Activated T-cell treated with anti-CD3 and anti-CD28 coated beads for 24 hours (primary cell): ENCODE measurements around the gene SEPTIN8.
A peak's percentile ranks its signal among the peaks of the same experiment; 100 is the strongest.

ENCODE experiments used
- DNase-seq: peaks from one replicate; pipeline ENCODE4 v3.0.0-alpha.2; 2020; ENCODE audit warnings: low read depth

Gene SEPTIN8, protein sequence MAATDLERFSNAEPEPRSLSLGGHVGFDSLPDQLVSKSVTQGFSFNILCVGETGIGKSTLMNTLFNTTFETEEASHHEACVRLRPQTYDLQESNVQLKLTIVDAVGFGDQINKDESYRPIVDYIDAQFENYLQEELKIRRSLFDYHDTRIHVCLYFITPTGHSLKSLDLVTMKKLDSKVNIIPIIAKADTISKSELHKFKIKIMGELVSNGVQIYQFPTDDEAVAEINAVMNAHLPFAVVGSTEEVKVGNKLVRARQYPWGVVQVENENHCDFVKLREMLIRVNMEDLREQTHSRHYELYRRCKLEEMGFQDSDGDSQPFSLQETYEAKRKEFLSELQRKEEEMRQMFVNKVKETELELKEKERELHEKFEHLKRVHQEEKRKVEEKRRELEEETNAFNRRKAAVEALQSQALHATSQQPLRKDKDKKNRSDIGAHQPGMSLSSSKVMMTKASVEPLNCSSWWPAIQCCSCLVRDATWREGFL

DNA sequence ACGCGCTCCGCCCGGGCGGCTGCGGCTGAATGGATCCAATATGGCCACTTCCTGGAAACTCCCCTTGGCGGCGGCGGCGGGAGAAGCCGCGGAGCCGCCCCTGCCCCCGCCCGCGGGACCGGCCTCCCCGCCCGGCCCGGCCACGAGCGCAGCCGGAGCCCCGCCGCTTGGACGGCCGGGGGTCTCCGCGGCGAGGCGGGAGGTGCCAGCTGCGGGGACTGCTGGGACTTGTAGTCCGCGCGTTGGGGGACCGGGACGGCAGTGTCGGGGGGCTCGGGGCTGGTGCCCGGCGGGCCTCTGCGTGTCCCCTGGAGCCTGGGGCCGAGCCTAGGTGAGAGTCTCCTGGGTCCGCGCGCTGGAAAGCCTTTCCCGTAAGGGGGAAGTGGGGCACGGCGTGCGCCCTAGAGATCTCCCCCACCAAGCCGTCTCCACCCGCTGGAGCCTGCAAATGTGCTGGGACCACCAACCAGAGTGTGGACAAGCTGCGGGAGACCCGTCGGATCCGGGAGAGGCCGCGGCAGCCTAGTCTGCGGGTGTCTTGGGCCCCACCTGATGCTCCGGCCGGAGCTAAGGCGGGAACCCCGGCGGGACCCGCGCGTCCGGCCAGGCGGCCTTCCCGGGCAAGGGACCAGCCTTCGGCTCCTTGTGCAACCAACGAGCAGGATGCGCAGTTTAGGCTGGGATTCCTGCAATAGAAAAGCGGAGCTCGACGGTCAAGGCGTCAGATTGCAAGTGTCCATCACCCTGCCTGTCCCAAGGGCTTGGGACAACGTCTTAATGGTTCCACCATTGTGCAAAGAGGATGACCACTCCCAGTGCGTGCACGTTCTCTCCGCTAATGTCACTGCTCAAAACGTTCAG lies at the start of gene SEPTIN8:
TSS of gene SEPTIN8 (minus strand) at position 31 of the 861 bp plus-strand sequence. CDS start 102 bp downstream, outside the sequence.
- DNase-seq = peak; percentile 29

DNA sequence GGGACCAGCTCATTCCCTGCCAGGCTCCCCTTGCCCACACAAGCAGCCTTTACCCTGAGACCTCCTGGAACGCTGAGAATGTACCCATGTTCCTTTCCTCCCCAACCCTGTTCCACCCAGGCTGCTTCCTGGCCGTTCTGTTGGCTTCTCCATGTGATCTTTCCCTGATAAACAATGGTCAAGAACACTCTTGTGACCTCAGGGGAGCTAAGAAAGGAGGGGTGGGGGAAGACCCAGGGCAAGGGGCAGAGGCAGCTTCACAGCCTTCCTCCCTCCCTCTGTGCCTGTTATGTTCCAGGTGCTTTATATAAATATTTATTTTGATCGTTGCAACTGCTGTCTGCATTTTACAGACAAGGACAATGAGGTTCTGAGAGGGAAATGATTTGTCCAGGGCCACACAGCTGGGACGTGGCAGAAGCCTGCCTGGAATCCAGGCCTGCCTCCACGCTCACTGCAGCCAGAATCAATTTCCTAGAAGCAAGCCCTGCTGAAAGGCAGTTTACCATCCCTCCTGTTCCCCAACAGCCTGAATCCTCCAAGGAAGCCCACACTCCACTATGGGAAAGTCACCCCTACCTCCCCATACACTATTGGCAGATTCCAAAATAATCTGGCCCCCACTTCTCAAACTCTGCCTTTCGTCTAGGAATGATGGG lies 49.5 kb upstream of the SEPTIN8 start:
- no peak for DNase-seq

DNA sequence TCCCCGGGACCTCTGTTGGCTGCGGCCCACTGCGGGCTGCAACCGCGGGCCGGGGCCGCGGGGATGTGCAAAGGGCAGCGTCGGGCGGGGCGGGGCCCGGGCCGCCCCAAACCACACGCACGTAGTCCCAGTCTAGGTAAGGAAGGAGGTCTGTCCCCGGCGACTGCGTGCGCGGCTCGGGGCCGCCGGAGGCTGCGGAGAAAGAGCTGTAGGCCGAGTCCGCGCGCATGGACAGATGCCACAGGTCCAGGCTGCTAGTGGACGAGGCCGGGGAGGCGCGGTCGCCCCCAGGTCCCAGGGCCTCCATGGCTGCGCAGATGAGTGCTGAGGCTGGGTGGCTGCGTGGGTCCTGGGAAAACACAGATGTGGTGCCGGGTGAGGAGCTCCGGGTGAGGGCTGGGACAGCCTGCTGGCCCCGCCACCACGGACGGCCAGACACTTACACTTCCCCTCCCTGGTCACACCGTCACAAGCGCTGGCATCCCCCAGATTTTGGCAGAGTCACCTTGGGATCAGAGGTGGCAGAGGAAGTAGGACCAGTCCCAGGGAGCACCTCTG lies 48.9 kb upstream of the SEPTIN8 start:
- no peak for DNase-seq

DNA sequence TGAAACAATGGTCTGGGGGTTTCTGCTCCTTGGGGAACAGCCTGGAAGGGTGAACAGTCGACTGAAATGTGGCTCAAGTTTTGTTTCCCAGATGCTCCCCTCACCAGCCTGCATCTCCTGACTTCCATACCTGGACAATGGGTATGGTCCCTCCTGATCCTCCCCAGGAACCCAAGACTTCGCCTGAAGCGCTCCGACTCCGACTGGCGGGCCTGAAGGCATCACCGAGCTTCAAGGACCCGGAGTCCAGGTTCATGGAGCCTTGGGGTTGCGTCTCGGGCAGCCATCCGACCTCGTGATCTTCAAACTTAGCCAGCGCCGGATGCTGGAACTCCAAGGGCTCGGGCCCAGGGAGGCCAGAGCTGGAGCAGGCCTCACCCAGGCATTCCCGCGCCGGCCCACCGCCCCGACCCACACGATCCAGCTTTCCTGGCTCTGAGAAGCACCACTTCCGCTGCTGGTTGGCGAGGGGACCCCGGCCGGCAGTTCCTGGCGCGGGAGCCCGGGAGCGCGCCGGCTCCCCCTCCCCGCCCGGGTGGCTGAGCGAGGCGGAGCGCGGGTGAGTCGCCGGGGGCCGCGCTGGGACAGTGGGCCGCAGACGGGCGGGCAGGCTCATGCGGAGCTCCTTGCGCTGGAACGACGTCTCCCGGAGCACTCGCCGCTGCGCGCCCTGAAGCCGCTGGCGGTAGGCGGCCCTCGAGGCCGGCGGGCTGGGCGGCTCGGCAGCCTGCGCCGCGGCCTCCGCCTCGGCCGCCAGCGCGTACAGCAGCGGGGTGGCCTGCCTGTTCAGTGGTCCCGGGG lies 48.2 kb upstream of the SEPTIN8 start:
- DNase-seq = no peak

DNA sequence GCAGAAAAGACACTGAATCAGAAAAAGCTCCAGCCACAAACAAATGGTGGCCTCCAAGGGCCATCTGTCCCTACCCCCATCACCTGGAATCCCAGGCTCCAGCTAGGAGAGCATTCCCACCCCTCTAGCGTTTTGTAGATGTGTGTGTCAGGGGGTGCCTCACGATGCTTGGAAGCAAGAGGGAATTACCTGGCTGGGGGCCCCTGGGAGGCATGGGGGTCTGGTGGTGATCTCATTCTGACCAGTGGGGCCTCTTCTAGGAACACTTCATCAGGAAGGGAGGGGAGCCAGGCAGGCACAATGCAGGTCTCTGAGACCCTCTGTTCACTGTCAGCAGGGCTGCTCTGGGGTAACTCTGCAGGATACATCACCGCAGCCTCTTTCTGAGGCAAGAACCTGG lies 47.4 kb upstream of the SEPTIN8 start:
- no peak for DNase-seq

DNA sequence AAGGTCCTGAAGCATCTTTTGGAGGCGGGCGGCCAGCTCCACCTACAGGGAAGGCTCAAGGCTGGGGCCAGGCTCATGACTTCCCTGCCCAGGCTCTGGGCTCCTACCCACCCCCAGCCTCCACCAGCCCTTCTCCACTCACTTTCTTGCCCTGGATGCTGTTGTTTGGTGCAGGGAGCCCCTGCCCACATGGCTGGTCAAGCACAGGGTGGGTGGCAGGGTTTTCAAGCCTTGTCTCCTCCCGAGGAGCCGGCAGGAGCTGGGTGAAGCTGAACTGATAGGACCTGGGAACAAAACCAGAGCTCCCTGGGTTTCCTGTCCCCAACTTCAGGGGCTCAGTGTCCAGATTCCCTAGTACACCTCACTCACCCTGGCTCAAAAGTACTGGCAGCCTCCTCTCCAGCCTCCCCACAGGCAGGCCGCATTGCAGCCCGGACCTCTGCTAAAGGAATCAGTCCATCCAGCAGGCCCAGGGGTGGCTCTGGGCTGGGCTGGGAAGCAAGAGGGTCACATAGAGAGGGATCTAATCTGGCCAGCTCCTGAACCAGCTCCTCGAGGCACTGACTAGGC lies 46.5 kb upstream of the SEPTIN8 start:
- no peak for DNase-seq

DNA sequence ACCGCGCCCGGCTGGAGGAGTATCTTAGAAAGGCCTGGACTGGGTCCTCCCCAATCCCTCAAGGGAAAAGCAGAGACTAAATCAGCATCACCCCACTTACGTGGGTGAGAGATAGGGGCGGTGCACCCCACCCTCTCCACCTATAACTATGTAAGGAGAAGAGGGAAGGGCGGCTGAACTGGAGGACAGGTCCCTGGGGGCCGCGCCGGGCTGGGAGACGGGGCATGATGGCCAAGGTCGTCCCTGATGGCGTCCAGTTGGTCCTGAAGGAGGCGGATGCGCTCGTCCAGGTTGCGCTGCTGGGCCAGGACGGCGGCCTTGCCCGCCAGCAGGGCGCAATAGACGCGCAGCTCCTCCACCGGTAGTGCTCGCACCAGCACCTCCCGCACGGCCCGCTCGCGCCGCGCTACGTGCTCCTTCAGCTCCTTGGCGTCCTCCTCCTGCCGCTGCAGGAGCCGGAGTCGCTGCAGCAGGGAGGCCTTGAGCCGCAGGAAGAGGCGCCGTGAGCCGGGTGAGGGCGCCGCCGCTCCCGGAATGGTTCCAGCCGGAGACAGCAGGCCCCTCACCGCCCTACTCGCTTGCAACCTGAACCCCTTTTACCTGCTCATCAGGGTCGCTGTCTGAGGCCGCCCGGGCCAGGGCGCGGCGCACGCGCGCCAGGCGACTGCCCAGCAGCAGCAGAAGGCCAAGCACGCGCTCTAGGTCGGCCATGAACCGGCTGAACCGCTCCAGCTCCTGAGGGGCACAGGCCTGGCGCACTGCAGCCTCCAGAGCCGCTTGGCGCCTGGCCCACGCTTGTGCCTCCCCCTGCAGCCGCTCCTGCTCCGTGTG lies 45.8 kb upstream of the SEPTIN8 start:
- no peak for DNase-seq

DNA sequence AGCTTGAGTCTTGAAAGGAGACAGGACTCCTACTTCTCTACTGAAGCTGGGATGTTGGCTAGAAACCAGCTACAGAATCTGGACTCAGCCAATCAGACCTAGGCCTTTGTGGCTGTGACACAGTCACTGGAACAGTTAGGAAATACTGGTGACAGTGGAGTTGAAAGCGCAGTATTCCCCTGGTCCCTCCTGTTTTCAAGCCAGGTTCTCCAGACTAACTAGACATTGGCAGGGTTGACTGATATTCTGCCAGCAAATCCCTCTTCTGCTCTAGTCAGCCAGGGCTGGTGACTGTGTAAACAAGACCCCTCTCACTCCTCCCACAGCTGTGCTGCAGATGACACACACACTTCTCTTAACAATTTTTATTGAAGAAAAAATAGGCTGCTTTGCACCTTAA lies 44.8 kb upstream of the SEPTIN8 start:
- no peak for DNase-seq

DNA sequence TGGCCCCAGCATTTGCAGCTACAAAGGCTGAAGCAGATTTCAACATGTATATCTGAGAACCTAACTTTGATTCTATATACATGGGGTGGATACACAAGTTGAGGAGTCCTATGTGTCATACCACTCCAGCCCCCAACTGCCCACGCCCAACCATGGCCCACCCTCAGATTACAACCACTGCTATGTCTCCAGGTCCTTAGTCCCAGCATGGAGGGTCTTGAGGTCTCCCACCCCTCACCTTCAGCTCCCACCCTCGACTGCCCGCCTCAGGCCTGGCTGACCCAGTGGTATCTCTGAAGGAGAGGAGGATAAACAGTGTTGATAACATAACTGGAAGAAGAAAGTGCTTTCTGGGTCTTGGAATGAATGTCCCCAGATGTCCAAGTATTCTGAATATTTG lies 44.3 kb upstream of the SEPTIN8 start:
- no peak for DNase-seq

DNA sequence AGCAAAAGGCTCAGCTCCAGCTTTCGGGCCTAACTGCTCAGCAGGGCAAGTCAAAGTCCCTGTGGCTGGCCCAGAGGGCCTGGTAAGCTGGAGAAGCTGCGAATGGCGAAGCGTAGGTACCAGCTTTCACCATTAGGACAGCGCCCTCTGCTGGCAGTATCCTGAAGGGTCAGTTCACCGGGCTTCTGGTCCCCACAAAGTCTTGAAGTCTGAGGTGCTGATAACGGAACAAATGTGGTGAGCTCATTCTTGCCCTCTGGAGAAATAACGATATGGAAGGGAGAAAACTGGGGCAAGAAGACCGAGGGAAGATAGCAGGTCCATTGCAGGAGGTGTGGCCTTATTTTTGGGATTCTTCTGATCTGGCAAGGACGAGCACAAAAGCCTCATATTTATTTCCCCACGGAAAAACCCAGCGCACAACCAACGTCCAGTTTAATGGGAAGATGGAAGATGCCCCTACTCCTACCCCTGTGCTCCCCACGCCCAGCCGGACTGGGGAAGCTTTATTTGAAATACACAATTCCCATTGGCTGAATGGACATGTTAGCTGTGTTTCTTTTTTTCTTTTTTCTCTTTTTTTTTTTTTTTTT lies 43.2 kb upstream of the SEPTIN8 start:
- peak; percentile 82 for DNase-seq

DNA sequence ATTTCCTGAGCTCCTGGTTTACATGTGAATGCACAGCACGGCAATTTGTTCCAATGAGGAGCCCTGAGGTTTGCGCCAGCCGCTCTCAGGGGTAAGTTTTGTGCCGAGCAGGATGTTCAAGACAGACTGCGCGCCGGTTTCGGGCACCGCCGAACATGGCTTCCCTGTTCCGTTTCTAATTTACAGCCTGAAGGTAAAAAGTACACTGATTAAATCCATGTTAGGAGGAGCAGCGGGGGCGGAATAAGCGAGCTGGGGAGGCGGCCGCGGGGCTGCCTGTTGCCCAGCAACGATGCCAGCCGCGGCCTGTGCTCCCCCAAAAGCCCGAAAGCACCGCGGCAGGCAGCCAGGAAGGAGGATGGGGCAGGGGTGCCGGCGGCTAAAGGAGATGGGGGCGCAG lies 42.4 kb upstream of the SEPTIN8 start:
- DNase-seq = no peak

DNA sequence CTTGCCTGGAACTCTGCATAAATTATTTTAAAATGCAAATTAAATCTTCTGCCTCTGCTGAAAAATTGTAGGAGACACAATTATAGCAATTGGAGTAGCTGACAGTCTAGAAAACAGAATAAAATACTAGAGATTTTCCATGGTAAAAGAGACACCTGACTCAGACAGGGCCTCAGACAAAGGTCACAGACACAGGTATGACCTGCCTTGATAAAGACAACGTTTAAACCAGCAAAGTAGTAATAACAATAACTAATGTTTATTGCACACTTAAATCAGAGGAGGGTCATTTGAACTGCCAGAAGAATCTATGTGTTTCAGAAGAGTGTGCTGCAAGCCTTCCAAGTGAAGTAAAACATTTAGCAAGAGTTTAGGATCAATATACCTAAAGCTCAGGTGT lies 40.0 kb upstream of the SEPTIN8 start:
- no peak for DNase-seq

DNA sequence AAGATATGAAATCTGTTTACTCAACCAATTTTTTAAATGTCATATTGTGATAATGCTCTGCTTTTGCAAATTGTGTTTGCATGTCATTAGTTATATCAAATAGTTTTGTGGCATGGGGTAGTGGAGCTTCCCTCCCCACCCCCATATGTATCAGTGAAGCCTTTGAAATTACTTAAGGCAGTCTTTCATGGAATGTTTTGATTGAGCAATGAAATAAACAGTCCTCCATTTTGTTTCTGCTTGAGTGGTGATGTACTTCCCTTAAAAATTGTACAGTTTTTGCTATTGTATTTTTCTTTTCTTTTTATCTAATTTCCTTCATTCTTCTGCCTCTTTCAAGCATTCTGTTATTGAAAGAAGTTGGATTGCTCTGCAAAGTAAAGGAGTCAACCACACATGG lies 39.5 kb upstream of the SEPTIN8 start:
- DNase-seq = no peak

DNA sequence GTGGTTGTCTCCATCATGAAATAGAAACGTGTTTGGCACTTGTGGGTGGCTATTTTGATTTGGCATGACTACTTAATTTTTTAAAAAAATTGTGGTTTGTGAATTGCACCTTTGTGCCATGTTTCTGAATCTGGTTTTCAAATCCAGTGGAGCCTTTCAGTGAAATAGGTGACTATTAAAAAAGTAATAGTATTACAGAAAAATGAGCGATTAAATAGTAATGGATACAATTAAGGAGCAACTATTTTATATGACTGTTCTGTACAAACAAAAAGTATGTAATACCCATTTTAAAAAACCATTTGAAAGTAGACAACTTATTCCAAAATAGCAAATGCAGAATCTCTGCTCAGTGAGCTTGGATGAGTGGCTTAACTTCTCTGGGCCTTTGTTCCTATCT lies 39.0 kb upstream of the SEPTIN8 start:
- DNase-seq = no peak

DNA sequence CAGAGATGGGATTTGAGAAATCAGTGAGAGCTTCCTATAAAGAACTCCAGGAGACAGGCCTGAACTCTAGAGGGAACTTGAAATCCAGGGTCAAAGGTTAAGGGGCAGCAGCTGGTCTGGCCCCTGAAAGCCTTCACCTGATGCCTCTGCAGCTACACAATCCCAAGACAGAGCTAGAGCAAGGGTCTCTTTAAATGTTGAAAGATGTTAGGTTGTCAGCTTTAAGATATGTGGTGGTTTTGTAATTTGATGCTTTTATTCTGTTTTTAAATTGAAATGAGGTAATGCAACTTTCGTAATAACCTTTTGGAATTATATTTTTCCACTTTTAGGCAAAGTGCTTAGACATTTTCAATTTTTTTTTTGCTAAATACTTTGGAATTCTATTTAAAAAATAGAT lies 38.4 kb upstream of the SEPTIN8 start:
- DNase-seq = no peak

DNA sequence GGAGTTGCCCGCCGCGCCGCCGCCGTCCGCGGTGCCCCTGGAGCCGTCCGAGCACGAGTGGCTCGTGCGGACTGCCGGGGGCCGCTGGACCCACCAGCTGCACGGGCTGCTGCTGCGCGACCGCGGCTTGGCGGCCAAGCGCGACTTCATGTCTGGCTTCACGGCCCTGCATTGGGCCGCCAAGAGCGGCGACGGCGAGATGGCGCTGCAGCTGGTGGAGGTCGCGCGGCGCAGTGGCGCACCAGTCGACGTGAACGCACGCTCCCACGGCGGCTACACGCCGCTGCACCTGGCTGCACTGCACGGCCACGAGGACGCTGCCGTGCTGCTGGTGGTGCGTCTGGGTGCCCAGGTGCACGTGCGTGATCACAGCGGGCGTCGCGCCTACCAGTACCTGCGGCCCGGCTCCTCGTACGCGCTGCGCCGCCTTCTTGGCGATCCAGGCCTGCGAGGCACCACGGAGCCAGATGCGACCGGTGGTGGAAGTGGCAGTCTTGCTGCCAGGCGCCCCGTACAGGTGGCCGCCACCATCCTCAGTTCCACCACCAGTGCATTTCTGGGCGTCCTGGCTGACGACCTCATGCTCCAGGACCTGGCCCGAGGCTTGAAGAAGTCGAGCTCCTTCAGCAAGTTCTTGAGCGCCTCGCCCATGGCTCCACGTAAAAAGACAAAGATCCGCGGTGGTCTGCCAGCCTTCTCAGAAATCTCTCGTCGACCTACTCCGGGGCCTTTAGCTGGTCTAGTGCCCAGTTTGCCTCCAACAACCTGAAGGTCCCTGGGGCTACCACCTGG lies 37.7 kb upstream of the SEPTIN8 start:
- no peak for DNase-seq

DNA sequence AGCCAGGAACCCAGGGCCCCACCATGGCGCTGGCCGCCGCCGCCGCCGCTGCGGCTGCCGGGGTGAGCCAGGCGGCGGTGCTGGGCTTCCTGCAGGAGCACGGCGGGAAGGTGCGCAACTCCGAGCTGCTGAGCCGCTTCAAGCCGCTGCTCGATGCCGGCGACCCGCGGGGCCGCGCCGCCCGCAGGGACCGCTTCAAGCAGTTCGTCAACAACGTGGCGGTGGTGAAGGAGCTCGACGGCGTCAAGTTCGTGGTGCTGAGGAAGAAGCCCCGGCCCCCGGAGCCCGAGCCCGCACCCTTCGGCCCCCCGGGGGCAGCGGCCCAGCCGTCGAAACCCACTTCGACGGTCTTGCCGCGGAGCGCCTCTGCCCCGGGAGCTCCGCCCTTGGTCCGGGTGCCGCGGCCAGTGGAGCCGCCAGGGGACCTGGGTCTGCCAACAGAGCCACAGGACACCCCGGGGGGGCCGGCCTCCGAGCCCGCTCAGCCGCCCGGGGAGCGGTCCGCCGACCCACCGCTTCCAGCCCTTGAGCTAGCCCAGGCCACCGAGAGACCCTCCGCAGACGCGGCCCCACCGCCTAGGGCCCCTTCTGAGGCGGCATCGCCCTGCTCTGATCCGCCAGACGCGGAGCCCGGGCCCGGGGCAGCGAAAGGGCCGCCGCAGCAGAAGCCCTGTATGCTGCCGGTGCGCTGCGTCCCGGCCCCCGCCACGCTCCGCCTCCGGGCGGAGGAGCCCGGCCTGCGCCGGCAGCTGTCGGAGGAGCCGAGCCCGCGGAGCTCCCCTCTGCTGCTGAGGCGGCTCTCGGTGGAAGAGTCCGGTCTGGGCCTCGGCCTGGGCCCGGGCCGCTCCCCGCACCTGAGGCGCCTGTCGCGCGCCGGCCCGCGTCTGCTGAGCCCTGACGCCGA lies 36.8 kb upstream of the SEPTIN8 start:
- DNase-seq = no peak
